Activated CD4-positive, alpha-beta memory T cell treated with anti-CD3 and anti-CD28 coated beads for 36 hours (primary cell): ENCODE data around the gene SLC6A7. TPM values are rescaled to one million over a fixed set of nuclear protein-coding genes. Genes with fewer than 3 reads are reported as not detected.
"Not testable (repeated sequence)": the region's sequence is repeated elsewhere in the genome, so short reads cannot be mapped to it uniquely, and the experiment has no call there.

Source experiments
- CTCF ChIA-PET: fragments of 350-600 bp; sonication (Branson Sonifier 250); formaldehyde crosslinking; loops from one replicate; lab custom pipeline; 2021; ENCODE audit warnings: antibody characterized with exemption, inconsistent platforms; lab: Charles Lee
- POLR2A ChIA-PET: fragments of 350-600 bp; sonication (Branson Sonifier 250); formaldehyde crosslinking; loops from one replicate; lab custom pipeline; 2021; ENCODE audit warnings: antibody characterized with exemption; lab: Charles Lee
- DNase-seq: peaks from one replicate; pipeline ENCODE4 v3.0.0-alpha.2; 2020
- H3K27ac Mint-ChIP-seq: one replicate; pipeline ENCODE4 v1.8.0; 2021; ENCODE audit warnings: mixed read lengths
- H3K27me3 Mint-ChIP-seq: one replicate; pipeline ENCODE4 v1.8.0; 2021; ENCODE audit warnings: mixed read lengths
- H3K36me3 Mint-ChIP-seq: one replicate; pipeline ENCODE4 v1.8.0; 2021; ENCODE audit warnings: mixed read lengths
- H3K4me1 Mint-ChIP-seq: one replicate; pipeline ENCODE4 v1.8.0; 2021; ENCODE audit warnings: low read depth, mixed read lengths
- H3K4me3 Mint-ChIP-seq: one replicate; pipeline ENCODE4 v1.8.0; 2021; ENCODE audit warnings: mild to moderate bottlenecking, mixed read lengths
- H3K9me3 Mint-ChIP-seq: one replicate; pipeline ENCODE4 v1.8.0; 2021; ENCODE audit warnings: mixed read lengths
- intact Hi-C: fragments of 100-400 bp; cut with micrococcal nuclease; formaldehyde crosslinking; loops from one replicate; pipeline ENCODE4 v1.15.1; 2023
- total RNA-seq, 2 experiments: library from RNA; stranded (reverse); gene quantifications; one replicate each; pipeline ENCODE4 v1.2.3, GENCODE V29; 2021

The SLC6A7 gene
- total RNA-seq, 2 experiments from 2014 or later: not detected

- POLR2A ChIA-PET, H3K4me1 Mint-ChIP-seq, H3K9me3 Mint-ChIP-seq, intact Hi-C loops, H3K27ac Mint-ChIP-seq, DNase-seq, H3K27me3 Mint-ChIP-seq, H3K4me3 Mint-ChIP-seq, H3K36me3 Mint-ChIP-seq: not testable (repeated sequence)
- CTCF ChIA-PET: interaction anchor here (1.2 to 1.3 kb wide), 2 partner anchors 10 to 15 kb away, joined by 3 to 4 read pairs; no protein-coding TSS in a partner anchor
Observed at GRCh38 chr5:150233706-150234105, 43.8 kb downstream of the SLC6A7 start.

DNA sequence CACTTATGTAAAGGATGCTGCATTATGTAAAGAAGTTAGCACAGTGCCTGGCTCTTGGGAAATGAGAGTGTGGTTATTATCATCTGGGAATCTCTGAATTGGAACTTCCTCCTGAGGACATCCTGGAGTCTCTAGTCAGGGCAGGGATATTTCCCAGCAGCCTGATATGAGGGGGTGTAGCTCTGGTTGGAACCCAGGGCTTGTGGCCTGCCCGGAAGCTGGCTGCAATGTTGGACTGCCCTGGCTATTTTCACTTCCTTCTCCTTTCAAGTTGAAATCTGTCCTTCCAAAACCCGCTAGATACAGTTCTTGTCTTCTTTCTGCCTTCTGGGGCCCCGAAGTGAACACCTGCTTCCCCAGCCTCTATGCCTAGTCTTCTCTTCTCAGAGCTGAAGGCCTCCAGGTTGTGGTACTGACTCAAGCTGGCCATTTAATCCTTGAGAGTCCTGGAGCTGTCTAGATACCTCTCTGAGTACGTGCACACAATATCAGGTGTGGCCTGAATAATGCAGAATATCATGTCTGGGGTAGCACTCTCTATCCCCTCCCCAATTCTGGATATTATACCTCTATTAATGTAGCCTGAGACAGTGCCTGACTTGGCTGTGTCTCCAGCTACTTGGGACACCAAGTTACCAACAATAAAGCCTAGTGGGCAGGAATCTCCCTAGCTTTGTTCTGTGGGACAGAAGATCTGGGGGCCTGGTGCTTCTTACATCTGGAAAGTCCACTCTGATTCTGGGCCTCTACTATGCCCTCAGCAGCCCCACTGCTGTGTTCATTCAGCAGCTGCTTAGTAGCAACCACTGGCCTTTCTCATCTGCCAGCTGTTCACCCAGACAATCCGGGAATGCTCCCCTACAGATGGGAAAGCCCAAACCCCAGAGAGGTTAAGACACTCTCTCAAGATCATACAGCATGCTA is 45.0 kb downstream of the SLC6A7 start:
- no peaks in the 10 kb centered on the region for H3K4me1 Mint-ChIP-seq
- no peak overlapping the region for H3K27ac Mint-ChIP-seq
- H3K9me3 Mint-ChIP-seq: no peaks in the 10 kb centered on the region
- H3K36me3 Mint-ChIP-seq: no peaks in the 10 kb centered on the region
- H3K4me3 Mint-ChIP-seq: no peak overlapping the region
- DNase-seq: no peak
- ChIA-PET CTCF (interaction anchor here (0.7 kb wide), 1 partner anchor 17 kb away, joined by 3 read pairs; no protein-coding TSS in a partner anchor), POLR2A (no interaction called here)
- intact Hi-C loops: no loop called here
- H3K27me3 Mint-ChIP-seq: no peaks in the 10 kb centered on the region

DNA sequence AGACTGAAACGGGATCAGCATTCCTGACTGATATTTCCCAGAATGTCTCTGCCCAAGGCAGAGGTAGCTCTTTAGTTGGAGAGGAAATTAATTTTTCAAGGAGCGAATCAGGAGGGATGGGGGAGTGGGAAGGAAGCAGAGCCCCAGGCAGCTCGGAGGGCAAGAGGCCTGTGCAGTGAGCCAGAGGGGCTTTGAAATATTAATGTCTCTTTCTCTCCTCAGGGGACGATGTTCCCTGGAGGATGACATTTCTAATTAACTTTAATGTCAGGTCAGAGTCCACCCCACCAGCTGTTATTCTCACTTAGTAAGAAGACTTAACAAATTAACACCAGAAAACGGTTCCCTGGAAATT is 45.6 kb downstream of the SLC6A7 start:
- no peak overlapping the region for H3K27ac Mint-ChIP-seq
- DNase-seq: no peak
- no peak overlapping the region for H3K4me3 Mint-ChIP-seq
- ChIA-PET CTCF (no interaction called here), POLR2A (interaction anchor here (0.6 kb wide), 1 partner anchor 73 kb away, joined by 3 read pairs; no protein-coding TSS in a partner anchor)
- no peaks in the 10 kb centered on the region for H3K4me1 Mint-ChIP-seq
- intact Hi-C loops: no loop called here
- H3K9me3 Mint-ChIP-seq: no peaks in the 10 kb centered on the region
- H3K27me3 Mint-ChIP-seq: no peaks in the 10 kb centered on the region
- H3K36me3 Mint-ChIP-seq: no peaks in the 10 kb centered on the region

DNA sequence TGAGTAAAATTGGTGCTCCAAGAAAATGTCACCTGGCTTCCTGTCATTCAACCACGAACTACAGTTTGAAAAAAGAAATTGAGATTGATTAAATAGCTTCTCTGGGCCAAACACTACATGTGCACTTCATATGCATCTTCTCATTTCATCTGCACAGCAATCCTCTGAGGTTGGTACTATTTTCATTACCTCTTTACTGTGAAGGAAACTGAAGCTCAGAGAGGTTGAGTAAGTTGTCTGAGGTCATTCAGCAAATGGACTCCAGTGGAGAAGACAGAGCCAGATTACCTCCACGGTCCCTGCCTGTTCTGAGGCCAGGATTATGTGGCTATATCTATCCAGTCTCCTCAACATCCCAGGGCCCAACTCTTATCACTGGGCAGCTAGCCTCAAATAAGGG is 46.5 kb downstream of the SLC6A7 start:
- H3K9me3 Mint-ChIP-seq: no peaks in the 10 kb centered on the region
- ChIA-PET CTCF (no interaction called here), POLR2A (interaction anchor here (0.6 kb wide), 1 partner anchor 73 kb away, joined by 3 read pairs; no protein-coding TSS in a partner anchor)
- no peaks in the 10 kb centered on the region for H3K4me1 Mint-ChIP-seq
- DNase-seq: no peak
- no peaks in the 10 kb centered on the region for H3K36me3 Mint-ChIP-seq
- intact Hi-C loops: no loop called here
- H3K4me3 Mint-ChIP-seq: no peak overlapping the region
- H3K27me3 Mint-ChIP-seq: no peaks in the 10 kb centered on the region
- H3K27ac Mint-ChIP-seq: no peak overlapping the region

DNA sequence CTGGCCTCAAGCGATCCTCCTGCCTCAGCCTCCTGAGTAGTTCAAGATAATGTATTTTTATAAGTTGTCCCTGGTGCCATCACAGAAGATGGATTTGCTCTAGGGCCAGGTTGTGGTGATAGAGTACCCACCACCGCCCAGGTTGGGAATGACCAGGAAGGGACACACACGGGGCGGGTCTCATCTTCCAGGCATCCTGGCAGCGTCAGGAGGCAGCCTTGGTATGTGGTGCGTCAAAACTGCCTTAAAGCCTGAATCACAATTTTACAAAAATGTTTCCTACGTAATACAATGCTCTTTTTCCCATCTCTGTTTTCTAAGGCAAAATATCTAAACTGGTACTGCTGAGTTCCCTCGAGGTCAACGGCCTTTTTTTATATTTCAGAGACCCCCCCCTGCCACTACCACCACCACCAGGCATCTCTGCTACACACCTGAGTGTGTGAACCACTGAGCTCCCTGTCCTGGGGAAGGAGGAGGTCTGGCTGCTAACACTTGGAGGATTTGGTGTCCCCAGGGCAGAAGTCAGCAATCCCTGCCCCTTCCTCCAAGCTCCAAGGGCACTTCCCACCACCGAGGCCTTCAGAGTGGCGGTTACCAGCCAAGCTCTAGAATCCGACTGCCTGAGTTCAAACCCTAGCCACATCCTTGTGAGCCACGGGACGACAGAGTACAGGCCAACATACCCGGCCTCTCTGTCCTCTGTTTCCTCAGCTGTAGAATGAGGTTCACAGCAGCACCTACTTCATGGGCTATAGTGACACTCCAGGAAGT is 47.3 kb downstream of the SLC6A7 start:
- no peaks in the 10 kb centered on the region for H3K36me3 Mint-ChIP-seq
- no peaks in the 10 kb centered on the region for H3K9me3 Mint-ChIP-seq
- H3K27ac Mint-ChIP-seq: no peak overlapping the region
- CTCF ChIA-PET: no interaction called here
- no peaks in the 10 kb centered on the region for H3K4me1 Mint-ChIP-seq
- H3K27me3 Mint-ChIP-seq: no peaks in the 10 kb centered on the region
- H3K4me3 Mint-ChIP-seq: no peak overlapping the region
- POLR2A ChIA-PET: no interaction called here
- intact Hi-C loops: no loop called here
- no peak for DNase-seq

- Mint-ChIP-seq H3K4me3 (no peak overlapping the region), H3K27ac (no peak overlapping the region), H3K4me1 (no peaks in the 10 kb centered on the region), H3K27me3 (no peaks in the 10 kb centered on the region), H3K9me3 (no peaks in the 10 kb centered on the region), H3K36me3 (no peaks in the 10 kb centered on the region)
- CTCF ChIA-PET: no interaction called here
- no peak for DNase-seq
- POLR2A ChIA-PET: no interaction called here
- intact Hi-C loops: no loop called here
Observed at GRCh38 chr5:150238646-150239045, 48.8 kb downstream of the SLC6A7 start.

- H3K27ac Mint-ChIP-seq: no peak overlapping the region
- H3K36me3 Mint-ChIP-seq: no peaks in the 10 kb centered on the region
- intact Hi-C loops: no loop called here
- ChIA-PET POLR2A (no interaction called here), CTCF (no interaction called here)
- no peaks in the 10 kb centered on the region for H3K4me1 Mint-ChIP-seq
- no peak overlapping the region for H3K4me3 Mint-ChIP-seq
- H3K27me3 Mint-ChIP-seq: no peaks in the 10 kb centered on the region
- DNase-seq: no peak
- H3K9me3 Mint-ChIP-seq: no peaks in the 10 kb centered on the region
Observed at GRCh38 chr5:150239099-150239793, 49.4 kb downstream of the SLC6A7 start.

DNA sequence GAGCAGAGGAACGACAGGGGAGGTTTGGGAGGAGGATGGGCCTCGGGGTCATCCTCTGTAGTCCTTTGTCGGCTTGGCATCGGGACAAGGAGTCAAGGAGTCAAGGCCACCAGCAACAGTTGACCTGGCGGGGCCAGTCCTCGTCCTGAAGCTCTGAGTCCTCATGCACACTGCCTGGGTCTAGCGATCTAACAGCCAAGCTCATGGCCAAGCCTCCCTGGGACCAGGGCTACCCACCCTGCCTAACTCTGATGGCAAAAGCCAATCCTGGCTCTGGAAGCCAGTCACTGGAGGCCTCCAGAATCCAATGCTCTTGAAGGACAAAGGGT is 49.9 kb downstream of the SLC6A7 start:
- CTCF ChIA-PET: no interaction called here
- H3K27ac Mint-ChIP-seq: no peak overlapping the region
- H3K4me1 Mint-ChIP-seq: no peaks in the 10 kb centered on the region
- POLR2A ChIA-PET: no interaction called here
- no peaks in the 10 kb centered on the region for H3K27me3 Mint-ChIP-seq
- no peak for DNase-seq
- intact Hi-C loops: no loop called here
- no peaks in the 10 kb centered on the region for H3K9me3 Mint-ChIP-seq
- H3K36me3 Mint-ChIP-seq: no peaks in the 10 kb centered on the region
- H3K4me3 Mint-ChIP-seq: no peak overlapping the region

DNA sequence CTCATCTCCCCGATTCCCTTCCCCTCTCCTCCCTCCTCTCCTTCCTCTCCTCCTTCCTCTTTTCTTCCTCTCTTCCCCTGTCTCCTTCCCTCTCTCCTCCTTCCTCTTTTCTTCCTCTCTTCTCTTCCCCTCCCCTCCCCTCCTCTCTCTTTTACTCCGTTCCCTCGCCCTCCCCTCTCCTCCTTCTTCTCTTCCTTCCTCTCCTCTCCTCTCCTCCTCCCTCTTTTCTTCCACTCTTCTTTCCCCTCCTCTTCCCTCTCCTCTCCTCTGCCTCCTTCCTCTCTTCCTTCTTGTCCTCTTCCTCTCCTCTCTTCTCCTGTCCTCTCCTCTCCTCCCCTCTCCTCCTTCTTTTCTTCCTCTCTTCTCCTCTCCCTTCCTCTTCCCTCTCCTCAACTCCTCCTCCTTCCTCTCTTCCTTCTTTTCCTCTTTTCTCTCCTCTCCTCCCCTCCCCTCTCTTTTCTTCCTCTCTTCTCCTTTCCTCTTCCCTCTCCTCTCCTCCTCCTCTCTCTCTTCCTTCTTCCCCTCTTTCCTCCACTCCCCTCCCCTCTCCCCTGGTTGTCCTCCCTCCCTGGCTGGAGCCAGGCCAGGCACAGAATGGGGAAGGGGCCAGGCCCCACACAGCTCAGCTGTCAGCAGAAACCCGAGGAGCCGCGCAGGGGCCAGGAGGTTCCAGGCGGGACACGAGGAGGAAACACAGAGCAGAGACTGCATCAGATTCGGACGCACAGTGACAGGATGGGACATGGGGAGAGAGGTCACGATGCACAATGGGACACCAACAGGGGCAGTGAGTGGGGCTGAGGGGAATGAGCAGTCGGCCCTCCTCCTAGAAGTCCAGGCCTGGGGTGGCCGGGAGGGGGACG is 51.7 kb downstream of the SLC6A7 start:
- no peaks in the 10 kb centered on the region for H3K9me3 Mint-ChIP-seq
- intact Hi-C loops: no loop called here
- no peaks in the 10 kb centered on the region for H3K27me3 Mint-ChIP-seq
- H3K4me1 Mint-ChIP-seq: no peaks in the 10 kb centered on the region
- DNase-seq: no peak
- no peaks in the 10 kb centered on the region for H3K36me3 Mint-ChIP-seq
- POLR2A ChIA-PET: no interaction called here
- no peak overlapping the region for H3K27ac Mint-ChIP-seq
- H3K4me3 Mint-ChIP-seq: no peak overlapping the region
- CTCF ChIA-PET: no interaction called here

GRCh38 chr5:150242251-150242894 is 52.5 kb downstream of the SLC6A7 start:
- H3K9me3 Mint-ChIP-seq: no peaks in the 10 kb centered on the region
- no peak overlapping the region for H3K4me3 Mint-ChIP-seq
- H3K27ac Mint-ChIP-seq: no peak overlapping the region
- H3K4me1 Mint-ChIP-seq: no peaks in the 10 kb centered on the region
- H3K27me3 Mint-ChIP-seq: no peaks in the 10 kb centered on the region
- intact Hi-C loops: no loop called here
- ChIA-PET CTCF (no interaction called here), POLR2A (no interaction called here)
- no peak for DNase-seq
- no peaks in the 10 kb centered on the region for H3K36me3 Mint-ChIP-seq

DNA sequence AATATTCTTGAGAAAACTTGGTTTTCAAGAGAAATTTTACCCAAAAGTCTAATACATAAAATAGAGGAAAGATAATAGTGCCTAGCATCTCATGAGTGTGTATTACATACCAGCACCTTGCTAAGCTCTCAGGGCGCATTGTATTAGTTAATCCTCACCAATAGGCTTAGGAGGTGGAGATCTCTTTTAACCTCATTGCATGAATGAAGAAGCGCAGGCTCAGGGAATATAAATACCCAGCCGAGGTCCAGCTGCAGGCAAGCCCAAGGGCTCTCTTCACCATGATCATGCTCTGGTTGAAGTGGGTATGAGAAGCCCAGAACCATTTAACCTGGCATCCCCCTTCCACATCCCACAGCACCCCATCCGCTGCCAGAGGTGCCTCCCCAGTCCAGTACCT is 53.7 kb downstream of the SLC6A7 start:
- CTCF ChIA-PET: no interaction called here
- Mint-ChIP-seq H3K27me3 (no peaks in the 10 kb centered on the region), H3K27ac (no peak overlapping the region), H3K4me3 (no peak overlapping the region), H3K9me3 (no peaks in the 10 kb centered on the region), H3K36me3 (no peaks in the 10 kb centered on the region), H3K4me1 (no peaks in the 10 kb centered on the region)
- POLR2A ChIA-PET: no interaction called here
- no peak for DNase-seq
- intact Hi-C loops: no loop called here
